Heart left ventricle (tissue), 13 donors: ENCODE results near the gene KATNB1.

Experiments used
- CTCF ChIP-seq, 12 donors: fragments of 200-600 bp; sonication (generic) in 4 of 12; IDR thresholded peaks; one replicate each; pipeline versions ENCODE4 v1.5.0 to v1.8.0; 2018 to 2022; ENCODE audit warnings: antibody characterized with exemption in 12 of 12, mild to moderate bottlenecking in 5 of 12
- POLR2A ChIP-seq, 2 donors: fragments of 450-650 bp; IDR thresholded peaks; one replicate each; pipeline ENCODE4 v1.6.1; 2017; ENCODE audit warnings: antibody characterized with exemption in 2 of 2, mild to moderate bottlenecking in 2 of 2, moderate library complexity in 2 of 2
- donor health status: ischemic (EF 13 %, LVEDD 7.1; RV severe dilation, severe dysfunction).
- donor health status: DM: no; HTN: yes; CAD: no.
- donor health status: DM: no; HTN: no; CAD: no.
- donor health status: ischemic (EF 25% LVEDD 6.9; RV normal size, moderate dysfunction).
- donor health status: ischemic (EF 25% LVEDD 5.7; RV mildly dilated, moderate dysfunction).
- donor health status: ischemic (EF 35%, LVEDD 5.7; RV mildly dilated, moderate dysfunction).
- donor health status: nonischemic (EF 11% LVEDD 7.7; RV severe dilation, severe dysfunction).
- donor health status: DM: yes; HTN: yes; CAD: no.
- donor health status: PGD.
- donor health status: ischemic (EF 29% LVEDD 5.4; RV normal size, mild dysfunction).
- donor health status: nonischemic (EF 23%, LVEDD 6.1; RV moderate dilation, normal function).

- no peak for TF ChIP-seq POLR2A (IDR thresholded peaks at IDR 0.05)
- TF ChIP-seq CTCF (IDR thresholded peaks at IDR 0.05): no peak
Measured at GRCh38 chr16:57732037-57732436, 3.5 kb upstream of the KATNB1 start.
